ENCODE data around the gene MLLT10.

Gene MLLT10

GRCh38 chr10:21506351-21506750, 27.7 kb upstream of the MLLT10 start:
- DNase-seq (ENCODE audit: low spot score) (no peak), ATAC-seq (ENCODE audit: low read depth) (no peak)
- Histone ChIP-seq H3K36me3 (ENCODE audit: low read depth) (no peaks in the 10 kb centered on the region), H3K9me3 (ENCODE audit: severe bottlenecking) (no peaks in the 10 kb centered on the region), H3K27ac (ENCODE audit: poor library complexity, severe bottlenecking) (no peak overlapping the region), H3K4me1 (ENCODE audit: insufficient read depth, poor library complexity, severe bottlenecking) (no peaks in the 10 kb centered on the region), H3K4me3 (ENCODE audit: severe bottlenecking) (no peak overlapping the region), H3K27me3 (ENCODE audit: insufficient read depth, poor library complexity, severe bottlenecking) (no peaks in the 10 kb centered on the region)
- TF ChIP-seq, protein P1, sequence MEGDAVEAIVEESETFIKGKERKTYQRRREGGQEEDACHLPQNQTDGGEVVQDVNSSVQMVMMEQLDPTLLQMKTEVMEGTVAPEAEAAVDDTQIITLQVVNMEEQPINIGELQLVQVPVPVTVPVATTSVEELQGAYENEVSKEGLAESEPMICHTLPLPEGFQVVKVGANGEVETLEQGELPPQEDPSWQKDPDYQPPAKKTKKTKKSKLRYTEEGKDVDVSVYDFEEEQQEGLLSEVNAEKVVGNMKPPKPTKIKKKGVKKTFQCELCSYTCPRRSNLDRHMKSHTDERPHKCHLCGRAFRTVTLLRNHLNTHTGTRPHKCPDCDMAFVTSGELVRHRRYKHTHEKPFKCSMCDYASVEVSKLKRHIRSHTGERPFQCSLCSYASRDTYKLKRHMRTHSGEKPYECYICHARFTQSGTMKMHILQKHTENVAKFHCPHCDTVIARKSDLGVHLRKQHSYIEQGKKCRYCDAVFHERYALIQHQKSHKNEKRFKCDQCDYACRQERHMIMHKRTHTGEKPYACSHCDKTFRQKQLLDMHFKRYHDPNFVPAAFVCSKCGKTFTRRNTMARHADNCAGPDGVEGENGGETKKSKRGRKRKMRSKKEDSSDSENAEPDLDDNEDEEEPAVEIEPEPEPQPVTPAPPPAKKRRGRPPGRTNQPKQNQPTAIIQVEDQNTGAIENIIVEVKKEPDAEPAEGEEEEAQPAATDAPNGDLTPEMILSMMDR (IDR thresholded peaks at IDR 0.05; ENCODE audit: poor library complexity, severe bottlenecking), result no peak

- H3K27ac ChIP-seq (ENCODE audit: poor library complexity, severe bottlenecking), result no peak overlapping the region
- no peaks in the 10 kb centered on the region for H3K27me3 ChIP-seq (ENCODE audit: insufficient read depth, poor library complexity, severe bottlenecking)
- ATAC-seq (ENCODE audit: low read depth) (no peak), DNase-seq (ENCODE audit: low spot score) (no peak)
- no peaks in the 10 kb centered on the region for H3K9me3 ChIP-seq (ENCODE audit: severe bottlenecking)
- TF ChIP-seq, protein P1 (IDR thresholded peaks at IDR 0.05; ENCODE audit: poor library complexity, severe bottlenecking), result no peak
- no peaks in the 10 kb centered on the region for H3K36me3 ChIP-seq (ENCODE audit: low read depth)
- no peaks in the 10 kb centered on the region for H3K4me1 ChIP-seq (ENCODE audit: insufficient read depth, poor library complexity, severe bottlenecking)
- no peak overlapping the region for H3K4me3 ChIP-seq (ENCODE audit: severe bottlenecking)
Observed at GRCh38 chr10:21507150-21507549, 26.9 kb upstream of the MLLT10 start.

DNA sequence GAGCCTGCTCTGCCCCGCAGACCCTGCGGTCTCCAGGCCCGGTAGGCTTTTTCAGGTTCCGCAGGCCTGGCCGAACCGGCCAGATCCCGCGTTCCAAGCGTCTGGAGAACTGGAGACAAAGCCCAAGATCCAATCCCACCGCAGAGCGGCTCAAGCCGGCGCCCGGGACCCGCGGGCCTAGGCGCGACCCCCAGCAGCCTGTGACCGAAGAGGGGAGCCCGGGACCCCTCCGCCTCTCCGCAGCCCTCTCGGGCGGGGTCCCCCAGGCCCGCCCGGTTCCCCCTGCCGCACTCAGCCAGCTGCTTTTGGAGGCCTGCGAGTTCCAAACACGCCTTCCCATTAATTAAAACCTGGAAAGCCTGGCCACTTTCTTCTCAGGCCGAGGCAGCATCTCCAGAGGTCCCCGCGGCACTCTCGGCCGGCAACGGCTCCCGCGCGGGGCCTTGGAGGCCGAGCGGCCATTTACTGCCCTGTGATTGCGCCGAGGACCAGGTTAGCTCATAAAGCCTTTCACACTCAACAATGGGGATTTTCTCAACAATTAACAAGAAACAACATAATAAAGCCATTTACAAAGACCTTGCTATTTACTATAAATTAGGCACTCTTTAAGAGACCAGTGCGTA, 25.2 kb upstream of the MLLT10 start:
- DNase-seq (ENCODE audit: low spot score) (no peak), ATAC-seq (ENCODE audit: low read depth) (no peak)
- Histone ChIP-seq H3K27me3 (ENCODE audit: insufficient read depth, poor library complexity, severe bottlenecking) (no peaks in the 10 kb centered on the region), H3K4me1 (ENCODE audit: insufficient read depth, poor library complexity, severe bottlenecking) (no peaks in the 10 kb centered on the region), H3K36me3 (ENCODE audit: low read depth) (no peaks in the 10 kb centered on the region), H3K9me3 (ENCODE audit: severe bottlenecking) (no peaks in the 10 kb centered on the region), H3K27ac (ENCODE audit: poor library complexity, severe bottlenecking) (no peak overlapping the region), H3K4me3 (ENCODE audit: severe bottlenecking) (no peak overlapping the region)
- TF ChIP-seq, protein P1 (IDR thresholded peaks at IDR 0.05; ENCODE audit: poor library complexity, severe bottlenecking), result no peak

GRCh38 chr10:21509341-21510240, 24.4 kb upstream of the MLLT10 start:
- no peaks in the 10 kb centered on the region for H3K9me3 ChIP-seq (ENCODE audit: severe bottlenecking)
- no peak overlapping the region for H3K27ac ChIP-seq (ENCODE audit: poor library complexity, severe bottlenecking)
- H3K36me3 ChIP-seq (ENCODE audit: low read depth), result no peaks in the 10 kb centered on the region
- H3K4me3 ChIP-seq (ENCODE audit: severe bottlenecking), result no peak overlapping the region
- ATAC-seq (ENCODE audit: low read depth), result no peak
- H3K4me1 ChIP-seq (ENCODE audit: insufficient read depth, poor library complexity, severe bottlenecking), result no peaks in the 10 kb centered on the region
- TF ChIP-seq, protein P1 (IDR thresholded peaks at IDR 0.05; ENCODE audit: poor library complexity, severe bottlenecking), result no peak
- no peak for DNase-seq (ENCODE audit: low spot score)
- H3K27me3 ChIP-seq (ENCODE audit: insufficient read depth, poor library complexity, severe bottlenecking), result no peaks in the 10 kb centered on the region

Data from RWPE2 (cell line).